NCI-H128 (cell line): ENCODE data around the gene WDR37.

Experiments
- DNase-seq: peaks from one replicate; lab custom pipeline; 2025; ENCODE audit not compliant: unreplicated experiment; lab: John Stamatoyannopoulos, UW

Gene WDR37

GRCh38 chr10:1163204-1163660, 107.0 kb downstream of the WDR37 start:
- no peak for DNase-seq

GRCh38 chr10:1163831-1164230, 107.6 kb downstream of the WDR37 start:
- DNase-seq, result no peak

- no peak for DNase-seq
Measured at GRCh38 chr10:1166101-1166827, 110.1 kb downstream of the WDR37 start.

GRCh38 chr10:1166828-1167275, 110.7 kb downstream of the WDR37 start:
- DNase-seq, result no peak

GRCh38 chr10:1168763-1169162, 112.6 kb downstream of the WDR37 start:
- no peak for DNase-seq

GRCh38 chr10:1169186-1169885, 113.2 kb downstream of the WDR37 start:
- no peak for DNase-seq

- no peak for DNase-seq
Measured at GRCh38 chr10:1169981-1170866, 114.0 kb downstream of the WDR37 start.

- DNase-seq, result no peak
Measured at GRCh38 chr10:1170867-1171180, 114.6 kb downstream of the WDR37 start.

- no peak for DNase-seq
Measured at GRCh38 chr10:1171182-1171581, 115.0 kb downstream of the WDR37 start.

- DNase-seq, result no peak
Measured at GRCh38 chr10:1171586-1171985, 115.4 kb downstream of the WDR37 start.

GRCh38 chr10:1172256-1172984, 116.2 kb downstream of the WDR37 start:
- DNase-seq, result no peak

- no peak for DNase-seq
Measured at GRCh38 chr10:1173091-1173490, 116.9 kb downstream of the WDR37 start.

- no peak for DNase-seq
Measured at GRCh38 chr10:1174022-1174421, 117.8 kb downstream of the WDR37 start.

- no peak for DNase-seq
Measured at GRCh38 chr10:1175956-1176565, 119.9 kb downstream of the WDR37 start.

GRCh38 chr10:1177936-1178335, 121.8 kb downstream of the WDR37 start:
- DNase-seq, result no peak

- no peak for DNase-seq
Measured at GRCh38 chr10:1178506-1178905, 122.3 kb downstream of the WDR37 start.

GRCh38 chr10:1179346-1180070, 123.3 kb downstream of the WDR37 start:
- no peak for DNase-seq

GRCh38 chr10:1180071-1180730, 124.0 kb downstream of the WDR37 start:
- no peak for DNase-seq

- no peak for DNase-seq
Measured at GRCh38 chr10:1180836-1181235, 124.7 kb downstream of the WDR37 start.
